ENCODE results near the gene SERPINB6. TPM values are rescaled to one million over a fixed set of nuclear protein-coding genes. Genes with fewer than 3 reads are reported as not detected.
"Not testable (repeated sequence)": the region's sequence is repeated elsewhere in the genome, so short reads cannot be mapped to it uniquely, and the experiment has no call there.

The SERPINB6 gene
- total RNA-seq, 1 donor from 2014 or later = 20.1 TPM

GRCh38 chr6:2913621-2914317, 57.6 kb downstream of the SERPINB6 start:
- Mint-ChIP-seq H3K4me3 (no peak overlapping the region), H3K27ac (ENCODE audit: unreplicated experiment) (no peak overlapping the region)

GRCh38 chr6:2911171-2911570, 60.2 kb downstream of the SERPINB6 start:
- TF ChIP-seq, protein P1, sequence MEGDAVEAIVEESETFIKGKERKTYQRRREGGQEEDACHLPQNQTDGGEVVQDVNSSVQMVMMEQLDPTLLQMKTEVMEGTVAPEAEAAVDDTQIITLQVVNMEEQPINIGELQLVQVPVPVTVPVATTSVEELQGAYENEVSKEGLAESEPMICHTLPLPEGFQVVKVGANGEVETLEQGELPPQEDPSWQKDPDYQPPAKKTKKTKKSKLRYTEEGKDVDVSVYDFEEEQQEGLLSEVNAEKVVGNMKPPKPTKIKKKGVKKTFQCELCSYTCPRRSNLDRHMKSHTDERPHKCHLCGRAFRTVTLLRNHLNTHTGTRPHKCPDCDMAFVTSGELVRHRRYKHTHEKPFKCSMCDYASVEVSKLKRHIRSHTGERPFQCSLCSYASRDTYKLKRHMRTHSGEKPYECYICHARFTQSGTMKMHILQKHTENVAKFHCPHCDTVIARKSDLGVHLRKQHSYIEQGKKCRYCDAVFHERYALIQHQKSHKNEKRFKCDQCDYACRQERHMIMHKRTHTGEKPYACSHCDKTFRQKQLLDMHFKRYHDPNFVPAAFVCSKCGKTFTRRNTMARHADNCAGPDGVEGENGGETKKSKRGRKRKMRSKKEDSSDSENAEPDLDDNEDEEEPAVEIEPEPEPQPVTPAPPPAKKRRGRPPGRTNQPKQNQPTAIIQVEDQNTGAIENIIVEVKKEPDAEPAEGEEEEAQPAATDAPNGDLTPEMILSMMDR (conservative IDR thresholded peaks at IDR 0.05) = no peak
- Mint-ChIP-seq H3K4me1 (peaks cover 33% of the 10 kb centered on the region), H3K27me3 (ENCODE audit: low read depth) (peaks cover 9% of the 10 kb centered on the region), H3K4me3 (no peak overlapping the region), H3K9me3 (peaks cover 6% of the 10 kb centered on the region), H3K27ac (ENCODE audit: unreplicated experiment) (no peak overlapping the region), H3K36me3 (ENCODE audit: low read depth) (peaks cover 4% of the 10 kb centered on the region)
- DNase-seq (ENCODE audit: low read depth, low spot score) = no peak

More at GRCh38 chr6:2913621-2914317, 57.6 kb downstream of the SERPINB6 start:
- Mint-ChIP-seq H3K36me3 (ENCODE audit: low read depth) (no peaks in the 10 kb centered on the region), H3K9me3 (no peaks in the 10 kb centered on the region), H3K4me1 (peaks cover 28% of the 10 kb centered on the region), H3K27me3 (ENCODE audit: low read depth) (peaks cover 5% of the 10 kb centered on the region)
- DNase-seq (ENCODE audit: low read depth, low spot score) = no peak
- TF ChIP-seq, protein P1 (conservative IDR thresholded peaks at IDR 0.05) = no peak

GRCh38 chr6:2909718-2910117, 61.6 kb downstream of the SERPINB6 start:
- no peak overlapping the region for H3K27ac Mint-ChIP-seq (ENCODE audit: unreplicated experiment)
- TF ChIP-seq, protein P1 (conservative IDR thresholded peaks at IDR 0.05) = no peak
- H3K4me1 Mint-ChIP-seq = peaks cover 30% of the 10 kb centered on the region
- no peak overlapping the region for H3K4me3 Mint-ChIP-seq
- H3K36me3 Mint-ChIP-seq (ENCODE audit: low read depth) = peaks cover 4% of the 10 kb centered on the region
- H3K9me3 Mint-ChIP-seq = peaks cover 6% of the 10 kb centered on the region
- H3K27me3 Mint-ChIP-seq (ENCODE audit: low read depth) = peaks cover 12% of the 10 kb centered on the region
- no peak for DNase-seq (ENCODE audit: low read depth, low spot score)

- not testable (repeated sequence) for H3K9me3 Mint-ChIP-seq; DNase-seq (ENCODE audit: low read depth, low spot score); H3K36me3 Mint-ChIP-seq (ENCODE audit: low read depth)
- Mint-ChIP-seq H3K4me3 (peak overlapping the region; percentile 3), H3K4me1 (peaks cover 34% of the 10 kb centered on the region), H3K27ac (ENCODE audit: unreplicated experiment) (peak overlapping the region; percentile 15), H3K27me3 (ENCODE audit: low read depth) (peaks cover 16% of the 10 kb centered on the region)
Measured at GRCh38 chr6:2909051-2909606, 62.2 kb downstream of the SERPINB6 start.

DNA sequence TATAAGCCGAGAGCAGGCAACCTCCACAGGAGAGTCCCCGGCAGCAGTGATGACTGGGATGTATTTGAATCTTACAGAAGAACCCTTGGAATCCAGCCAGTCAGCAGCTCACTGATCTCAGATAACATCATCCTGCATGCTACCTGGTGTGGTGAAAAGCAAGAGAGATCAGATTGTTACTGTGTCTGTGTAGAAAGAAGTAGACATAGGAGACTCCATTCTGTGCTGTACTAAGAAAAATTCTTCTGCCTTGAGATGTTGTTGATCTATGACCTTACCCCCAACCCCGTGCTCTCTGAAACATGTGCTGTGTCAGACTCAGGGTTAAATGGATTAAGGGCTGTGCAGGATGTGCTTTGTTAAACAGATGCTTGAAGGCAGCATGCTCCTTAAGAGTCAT, 62.9 kb downstream of the SERPINB6 start:
- not testable (repeated sequence) for H3K36me3 Mint-ChIP-seq (ENCODE audit: low read depth); H3K4me3 Mint-ChIP-seq; DNase-seq (ENCODE audit: low read depth, low spot score); H3K9me3 Mint-ChIP-seq
- Mint-ChIP-seq H3K27me3 (ENCODE audit: low read depth) (peaks cover 16% of the 10 kb centered on the region), H3K27ac (ENCODE audit: unreplicated experiment) (peak overlapping the region; percentile 15), H3K4me1 (peaks cover 34% of the 10 kb centered on the region)

GRCh38 chr6:2903411-2904185, 67.8 kb downstream of the SERPINB6 start:
- H3K36me3 Mint-ChIP-seq (ENCODE audit: low read depth); H3K4me3 Mint-ChIP-seq; DNase-seq (ENCODE audit: low read depth, low spot score); H3K9me3 Mint-ChIP-seq; H3K27ac Mint-ChIP-seq (ENCODE audit: unreplicated experiment): not testable (repeated sequence)
- Mint-ChIP-seq H3K4me1 (peaks cover 60% of the 10 kb centered on the region), H3K27me3 (ENCODE audit: low read depth) (peaks cover 31% of the 10 kb centered on the region)

DNA sequence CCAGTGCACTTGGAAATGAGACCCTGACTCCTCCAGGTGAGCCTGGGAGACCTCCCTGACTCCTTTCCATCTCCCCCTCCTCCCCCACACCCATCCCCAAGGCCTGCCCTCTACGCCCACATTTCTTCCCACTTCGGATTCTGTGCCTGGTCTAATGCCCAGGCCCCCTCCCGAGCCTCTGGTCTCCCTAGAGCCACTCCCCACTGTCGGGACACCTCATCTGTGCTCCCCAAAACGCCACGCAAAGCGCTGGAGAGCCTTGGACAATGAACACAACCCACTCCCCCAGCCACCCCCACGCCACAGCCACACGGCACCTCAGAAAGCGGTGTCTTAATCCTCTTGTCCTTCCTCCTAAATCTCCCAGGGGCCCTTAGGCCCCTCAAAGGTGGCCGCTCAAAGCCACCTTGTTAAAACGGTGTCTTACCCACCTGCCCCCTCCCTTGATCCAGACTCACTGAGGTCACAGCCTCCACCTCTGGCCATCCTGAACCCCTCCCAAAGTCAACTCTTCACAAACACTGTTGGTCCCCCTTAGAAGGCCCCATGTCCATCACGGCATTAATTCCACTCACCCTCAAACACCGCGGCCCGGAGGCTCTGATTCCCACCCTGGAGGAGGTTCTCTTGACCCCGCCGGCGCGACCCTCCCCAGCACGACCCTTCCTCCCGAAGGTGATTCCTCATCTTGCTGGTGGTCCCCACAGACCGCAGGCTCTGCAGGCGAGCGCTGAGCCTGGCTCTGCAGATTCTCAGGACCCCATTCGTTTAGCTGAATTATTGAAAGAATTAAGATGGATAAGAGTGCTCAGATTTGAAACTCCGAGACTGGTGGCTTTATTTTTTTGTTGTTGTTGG, 69.5 kb downstream of the SERPINB6 start:
- Mint-ChIP-seq H3K4me1 (peaks cover 46% of the 10 kb centered on the region), H3K4me3 (peak overlapping the region; percentile 90), H3K27me3 (ENCODE audit: low read depth) (peaks cover 28% of the 10 kb centered on the region)
- not testable (repeated sequence) for H3K9me3 Mint-ChIP-seq; H3K27ac Mint-ChIP-seq (ENCODE audit: unreplicated experiment); DNase-seq (ENCODE audit: low read depth, low spot score); H3K36me3 Mint-ChIP-seq (ENCODE audit: low read depth)

All from neural crest cell (in vitro differentiated cells).